CD14-positive monocyte (primary cell): ENCODE measurements around the gene TMEM35B. TPM values are rescaled to one million over a fixed set of nuclear protein-coding genes. Genes with fewer than 3 reads are reported as not detected.

ENCODE experiments used
- DNase-seq, 3 donors: peaks; one replicate each; pipeline ENCODE4 v3.0.0-alpha.2; 2011 to 2022
- H2AFZ ChIP-seq: 2 replicates; pipeline ENCODE4 v1.6.0; 2012; ENCODE audit warnings: mild to moderate bottlenecking, low read depth, low read length, inconsistent platforms; ENCODE audit not compliant: insufficient read depth, poor library complexity, severe bottlenecking
- H3K27ac ChIP-seq, 2 donors: 1 replicate in 1 of 2; 2 replicates in 1 of 2; pipeline ENCODE4 v1.5.1; 2012 to 2013; ENCODE audit warnings: low read length in 2 of 2, control low read depth in 1 of 2, inconsistent platforms in 1 of 2, low read depth in 1 of 2, mild to moderate bottlenecking in 1 of 2
- H3K27me3 ChIP-seq, 2 donors: one replicate each; pipeline versions ENCODE4 v1.6.0 to v1.6.1; 2011 to 2013; ENCODE audit warnings: low read length in 2 of 2; ENCODE audit not compliant: control insufficient read depth in 2 of 2, insufficient read depth in 2 of 2
- H3K36me3 ChIP-seq, 2 donors: replicated peaks in 1 of 2; 1 replicate in 1 of 2; 2 replicates in 1 of 2; pipeline versions ENCODE4 v1.5.1 to v1.6.1; 2012 to 2013; ENCODE audit warnings: low read length in 2 of 2, control low read depth in 1 of 2, inconsistent platforms in 1 of 2, mild to moderate bottlenecking in 1 of 2; ENCODE audit not compliant: insufficient read depth in 2 of 2, control insufficient read depth in 1 of 2
- H3K4me1 ChIP-seq, 2 donors: 1 replicate in 1 of 2; 2 replicates in 1 of 2; pipeline versions ENCODE4 v1.5.1 to v1.6.1; 2012 to 2013; ENCODE audit warnings: low read length in 2 of 2, control low read depth in 1 of 2, inconsistent platforms in 1 of 2, mild to moderate bottlenecking in 1 of 2, moderate library complexity in 1 of 2; ENCODE audit not compliant: insufficient read depth in 2 of 2, control insufficient read depth in 1 of 2
- H3K4me2 ChIP-seq: replicated peaks from 2 replicates; pipeline ENCODE3; 2012; ENCODE audit warnings: low read length, moderate library complexity, mild to moderate bottlenecking; ENCODE audit not compliant: poor library complexity, severe bottlenecking; ENCODE audit errors: extremely low read depth
- H3K4me3 ChIP-seq, 3 experiments: fragments of 200-600 bp in 1 of 3; sonication (generic) in 1 of 3; replicated peaks in 1 of 3; 1 replicate in 2 of 3; 2 replicates in 1 of 3; pipeline ENCODE4 v1.5.1; 2011 to 2013; ENCODE audit warnings: low read length in 3 of 3, mild to moderate bottlenecking in 3 of 3, control low read depth in 2 of 3, low read depth in 2 of 3, inconsistent platforms in 1 of 3, moderate library complexity in 1 of 3
- H3K79me2 ChIP-seq: 2 replicates; pipeline ENCODE4 v1.6.0; 2012; ENCODE audit warnings: mild to moderate bottlenecking, control low read depth, inconsistent platforms, low read length, moderate library complexity; ENCODE audit not compliant: insufficient read depth
- H3K9ac ChIP-seq: 2 replicates; pipeline ENCODE4 v1.6.0; 2017; ENCODE audit warnings: low read length, mild to moderate bottlenecking; ENCODE audit not compliant: insufficient read depth, poor library complexity, severe bottlenecking
- H3K9me3 ChIP-seq, 2 donors: replicated peaks in 1 of 2; 1 replicate in 1 of 2; 2 replicates in 1 of 2; pipeline versions ENCODE4 v1.5.1 to v1.6.1; 2012 to 2013; ENCODE audit warnings: low read length in 2 of 2, control low read depth in 1 of 2; ENCODE audit not compliant: control insufficient read depth in 1 of 2, insufficient read depth in 1 of 2
- H4K20me1 ChIP-seq: 2 replicates; pipeline ENCODE4 v1.6.0; 2012; ENCODE audit warnings: mild to moderate bottlenecking, low read length, control low read depth, moderate library complexity; ENCODE audit not compliant: insufficient read depth
- H3K27ac Mint-ChIP-seq, 7 donors: one replicate each; pipeline ENCODE4 v1.8.0; 2020; ENCODE audit warnings: mild to moderate bottlenecking in 7 of 7, mixed read lengths in 7 of 7, moderate library complexity in 6 of 7, inconsistent platforms in 2 of 7
- H3K27me3 Mint-ChIP-seq, 3 donors: one replicate each; pipeline ENCODE4 v1.8.0; 2021 to 2022; ENCODE audit warnings: low read depth in 3 of 3, mild to moderate bottlenecking in 3 of 3, mixed read lengths in 3 of 3, moderate library complexity in 3 of 3, inconsistent platforms in 1 of 3
- H3K36me3 Mint-ChIP-seq, 2 donors: one replicate each; pipeline ENCODE4 v1.8.0; 2020; ENCODE audit warnings: mixed read lengths in 2 of 2, inconsistent platforms in 1 of 2, mild to moderate bottlenecking in 1 of 2
- H3K4me1 Mint-ChIP-seq: one replicate; pipeline ENCODE4 v1.8.0; 2020; ENCODE audit warnings: mild to moderate bottlenecking, mixed read lengths
- H3K4me3 Mint-ChIP-seq, 2 donors: one replicate each; pipeline ENCODE4 v1.8.0; 2020; ENCODE audit warnings: mild to moderate bottlenecking in 2 of 2, mixed read lengths in 2 of 2, moderate library complexity in 1 of 2
- H3K9me3 Mint-ChIP-seq, 7 donors: one replicate each; pipeline ENCODE4 v1.8.0; 2020 to 2022; ENCODE audit warnings: mixed read lengths in 7 of 7, mild to moderate bottlenecking in 6 of 7, moderate library complexity in 6 of 7, inconsistent platforms in 2 of 7
- WGBS: methylation state at CpG from one replicate; pipeline ENCODE4 v1.1.5; 2013; ENCODE audit warnings: missing lambda C conversion rate; ENCODE audit not compliant: insufficient coverage; 5-methylcytosine and 5-hydroxymethylcytosine counted together
- intact Hi-C, 2 donors: fragments of 100-400 bp; cut with micrococcal nuclease; formaldehyde crosslinking; loops; one replicate each; pipeline versions ENCODE4 v1.15.0 to v1.15.1; 2023
- polyA plus RNA-seq, 3 donors: library from polyadenylated mRNA; depleted of rRNA in 1 of 3; unstranded in 2 of 3; stranded (reverse) in 1 of 3; fragments of 300-500 nt in 2 of 3; fragments of >200 nt in 1 of 3; fragmentation: Illumina TruSeq in 2 of 3; gene quantifications; 1 replicate in 2 of 3; 2 replicates in 1 of 3; pipeline ENCODE4 v1.2.3, GENCODE V29; 2012 to 2021
- TF ChIP-seq, protein P1 (sequence below): fragments of 200-600 bp; IDR thresholded peaks from one replicate; pipeline ENCODE4 v1.8.0; 2022; ENCODE audit warnings: antibody characterized with exemption, mild to moderate bottlenecking

Gene TMEM35B
- polyA plus RNA-seq, 3 donors: 33.6 to 128 (median 102) TPM

GRCh38 chr1:35030338-35030737 is 45.2 kb upstream of the TMEM35B start:
- no CpG with 5 or more reads among the region's 5 CpGs for WGBS
- Histone ChIP-seq H3K4me3 (peak overlapping the region; percentile 90 to 100 (median 96)), H3K4me2 (peak overlapping the region; percentile 84), H3K27ac (peak overlapping the region; percentile 89 to 92), H3K27me3 (no peaks in the 10 kb centered on the region), H3K79me2 (peaks cover 62% of the 10 kb centered on the region), H2AFZ (peak overlapping the region; percentile 92), H4K20me1 (peaks cover 25% of the 10 kb centered on the region), H3K36me3 (peaks cover 15 to 22% of the 10 kb centered on the region in 2 donors), H3K9me3 (peaks cover 0 to 10% of the 10 kb centered on the region in 2 donors), H3K4me1 (peaks cover 14 to 28% of the 10 kb centered on the region in 2 donors), H3K9ac (peak overlapping the region; percentile 75)
- intact Hi-C loops: loop anchor here (5.0 to 10.0 kb wide), 3 partner anchors 162 to 183 kb away; partner anchors contain the start of genes SFPQ (in 1 of the 2) and SMIM12 (in 1 of the 2)
- H3K27me3 Mint-ChIP-seq: peaks cover 0 to 2% (median 2%) of the 10 kb centered on the region in 3 donors
- peaks cover 18 to 35% of the 10 kb centered on the region in 2 donors for H3K36me3 Mint-ChIP-seq
- H3K4me1 Mint-ChIP-seq: peaks cover 28% of the 10 kb centered on the region
- H3K27ac Mint-ChIP-seq: peak overlapping the region; percentile 94 to 99 (median 99)
- DNase-seq: no peak
- TF ChIP-seq, protein P1, sequence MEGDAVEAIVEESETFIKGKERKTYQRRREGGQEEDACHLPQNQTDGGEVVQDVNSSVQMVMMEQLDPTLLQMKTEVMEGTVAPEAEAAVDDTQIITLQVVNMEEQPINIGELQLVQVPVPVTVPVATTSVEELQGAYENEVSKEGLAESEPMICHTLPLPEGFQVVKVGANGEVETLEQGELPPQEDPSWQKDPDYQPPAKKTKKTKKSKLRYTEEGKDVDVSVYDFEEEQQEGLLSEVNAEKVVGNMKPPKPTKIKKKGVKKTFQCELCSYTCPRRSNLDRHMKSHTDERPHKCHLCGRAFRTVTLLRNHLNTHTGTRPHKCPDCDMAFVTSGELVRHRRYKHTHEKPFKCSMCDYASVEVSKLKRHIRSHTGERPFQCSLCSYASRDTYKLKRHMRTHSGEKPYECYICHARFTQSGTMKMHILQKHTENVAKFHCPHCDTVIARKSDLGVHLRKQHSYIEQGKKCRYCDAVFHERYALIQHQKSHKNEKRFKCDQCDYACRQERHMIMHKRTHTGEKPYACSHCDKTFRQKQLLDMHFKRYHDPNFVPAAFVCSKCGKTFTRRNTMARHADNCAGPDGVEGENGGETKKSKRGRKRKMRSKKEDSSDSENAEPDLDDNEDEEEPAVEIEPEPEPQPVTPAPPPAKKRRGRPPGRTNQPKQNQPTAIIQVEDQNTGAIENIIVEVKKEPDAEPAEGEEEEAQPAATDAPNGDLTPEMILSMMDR: no peak
- peak overlapping the region; percentile 95 to 97 for H3K4me3 Mint-ChIP-seq
- peaks cover 1 to 18% (median 12%) of the 10 kb centered on the region in 7 donors for H3K9me3 Mint-ChIP-seq

DNA sequence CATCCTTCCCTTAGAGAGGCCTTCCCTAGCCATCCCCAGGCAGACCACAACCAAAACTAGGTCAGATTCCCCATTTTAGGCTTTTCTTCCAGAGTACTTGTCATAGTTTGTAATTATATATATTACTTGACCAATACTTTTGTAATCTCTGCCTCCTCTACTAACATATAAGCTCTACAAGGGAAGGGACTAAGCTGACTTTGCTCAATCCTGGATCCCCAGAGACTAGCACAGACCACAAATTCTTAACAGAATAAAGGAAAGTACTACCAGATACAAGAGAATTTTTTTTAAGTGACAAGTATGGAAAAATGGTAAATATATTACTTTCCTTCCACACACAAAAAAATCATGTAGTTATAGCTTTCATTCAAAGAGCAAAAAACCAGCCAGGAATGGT is 44.6 kb upstream of the TMEM35B start:
- Histone ChIP-seq H3K27me3 (no peaks in the 10 kb centered on the region), H3K27ac (peak overlapping the region; percentile 89 to 92), H3K9ac (peak overlapping the region; percentile 75), H3K4me2 (peak overlapping the region; percentile 84), H3K36me3 (peaks cover 15 to 28% of the 10 kb centered on the region in 2 donors), H3K4me3 (peak overlapping the region; percentile 90 to 100 (median 96)), H4K20me1 (peaks cover 31% of the 10 kb centered on the region), H2AFZ (peak overlapping the region; percentile 92), H3K4me1 (peaks cover 14 to 28% of the 10 kb centered on the region in 2 donors), H3K79me2 (peaks cover 68% of the 10 kb centered on the region), H3K9me3 (peaks cover 0 to 10% of the 10 kb centered on the region in 2 donors)
- Mint-ChIP-seq H3K27ac (peak overlapping the region; percentile 88 to 99 (median 99)), H3K9me3 (peaks cover 1 to 18% (median 12%) of the 10 kb centered on the region in 7 donors), H3K4me1 (peaks cover 28% of the 10 kb centered on the region), H3K27me3 (peaks cover 0 to 2% (median 2%) of the 10 kb centered on the region in 3 donors), H3K36me3 (peaks cover 18 to 38% of the 10 kb centered on the region in 2 donors), H3K4me3 (peak overlapping the region; percentile 95 to 97)
- DNase-seq: no peak
- intact Hi-C loops: loop anchor here (5.0 to 10.0 kb wide), 3 partner anchors 163 to 182 kb away; partner anchors contain the start of genes SFPQ (in 1 of the 2) and SMIM12 (in 1 of the 2)
- TF ChIP-seq, protein P1: no peak
